ENCODE measurements around the gene VEGFD.

The VEGFD gene

GRCh38 chrX:15328821-15329220 lies 55.4 kb downstream of the VEGFD start:
- H3K27me3 Mint-ChIP-seq (ENCODE audit: low read depth, poor library complexity) = no peaks in the 10 kb centered on the region

GRCh38 chrX:15328131-15328530 lies 56.1 kb downstream of the VEGFD start:
- H3K27me3 Mint-ChIP-seq (ENCODE audit: low read depth, poor library complexity) = no peaks in the 10 kb centered on the region
- no peak overlapping the region for H3K4me3 Mint-ChIP-seq
- DNase-seq = no peak

More at GRCh38 chrX:15328821-15329220, 55.4 kb downstream of the VEGFD start:
- no peaks in the 10 kb centered on the region for H3K4me1 Mint-ChIP-seq
- no peak overlapping the region for H3K27ac Mint-ChIP-seq
- no peak for TF ChIP-seq CTCF (IDR thresholded peaks at IDR 0.05)
- no peaks in the 10 kb centered on the region for H3K9me3 Mint-ChIP-seq
- no peak for DNase-seq
- H3K4me3 Mint-ChIP-seq = no peak overlapping the region
- peaks cover 8% of the 10 kb centered on the region for H3K36me3 Mint-ChIP-seq (ENCODE audit: low read depth)

GRCh38 chrX:15322472-15322871 lies 61.7 kb downstream of the VEGFD start:
- no peak for TF ChIP-seq CTCF (IDR thresholded peaks at IDR 0.05)
- DNase-seq = no peak
- no peaks in the 10 kb centered on the region for H3K9me3 Mint-ChIP-seq
- peaks cover 16% of the 10 kb centered on the region for H3K36me3 Mint-ChIP-seq (ENCODE audit: low read depth)
- H3K27ac Mint-ChIP-seq = no peak overlapping the region
- no peak overlapping the region for H3K4me3 Mint-ChIP-seq
- peaks cover 3% of the 10 kb centered on the region for H3K27me3 Mint-ChIP-seq (ENCODE audit: low read depth, poor library complexity)
- H3K4me1 Mint-ChIP-seq = no peaks in the 10 kb centered on the region

More at GRCh38 chrX:15328131-15328530, 56.1 kb downstream of the VEGFD start:
- no peaks in the 10 kb centered on the region for H3K4me1 Mint-ChIP-seq
- H3K9me3 Mint-ChIP-seq = no peaks in the 10 kb centered on the region
- no peak overlapping the region for H3K27ac Mint-ChIP-seq
- H3K36me3 Mint-ChIP-seq (ENCODE audit: low read depth) = peaks cover 8% of the 10 kb centered on the region
- TF ChIP-seq CTCF (IDR thresholded peaks at IDR 0.05) = no peak

GRCh38 chrX:15322072-15322471 lies 62.1 kb downstream of the VEGFD start:
- peaks cover 16% of the 10 kb centered on the region for H3K36me3 Mint-ChIP-seq (ENCODE audit: low read depth)
- no peaks in the 10 kb centered on the region for H3K9me3 Mint-ChIP-seq
- H3K27me3 Mint-ChIP-seq (ENCODE audit: low read depth, poor library complexity) = peaks cover 3% of the 10 kb centered on the region
- no peaks in the 10 kb centered on the region for H3K4me1 Mint-ChIP-seq
- H3K27ac Mint-ChIP-seq = no peak overlapping the region
- no peak for TF ChIP-seq CTCF (IDR thresholded peaks at IDR 0.05)
- no peak for DNase-seq
- H3K4me3 Mint-ChIP-seq = no peak overlapping the region

- no peak overlapping the region for H3K4me3 Mint-ChIP-seq
- H3K4me1 Mint-ChIP-seq = no peaks in the 10 kb centered on the region
- no peak overlapping the region for H3K27ac Mint-ChIP-seq
- DNase-seq = no peak
- no peaks in the 10 kb centered on the region for H3K9me3 Mint-ChIP-seq
- TF ChIP-seq CTCF (IDR thresholded peaks at IDR 0.05) = no peak
- H3K36me3 Mint-ChIP-seq (ENCODE audit: low read depth) = peaks cover 16% of the 10 kb centered on the region
- peaks cover 3% of the 10 kb centered on the region for H3K27me3 Mint-ChIP-seq (ENCODE audit: low read depth, poor library complexity)
These were observed 62.8 kb downstream of the VEGFD start for GRCh38 chrX:15321447-15321846.

GRCh38 chrX:15320297-15320696 lies 63.9 kb downstream of the VEGFD start:
- Mint-ChIP-seq H3K9me3 (no peaks in the 10 kb centered on the region), H3K36me3 (ENCODE audit: low read depth) (peaks cover 16% of the 10 kb centered on the region), H3K4me1 (no peaks in the 10 kb centered on the region), H3K4me3 (no peak overlapping the region), H3K27ac (no peak overlapping the region), H3K27me3 (ENCODE audit: low read depth, poor library complexity) (peaks cover 3% of the 10 kb centered on the region)
- TF ChIP-seq CTCF (IDR thresholded peaks at IDR 0.05) = no peak
- DNase-seq = no peak
